Upper lobe of right lung (tissue), 1 donor: ENCODE data around the gene FBXL2. TPM values are rescaled to one million over a fixed set of nuclear protein-coding genes. Genes with fewer than 3 reads are reported as not detected.

Experiments used
- ATAC-seq: fragments of 200-7000 bp; cut with Tn5 transposase; one replicate; pipeline ENCODE4 v1.9.1; 2020; ENCODE audit warnings: mild to moderate bottlenecking, moderate library complexity
- DNase-seq: peaks from one replicate; pipeline ENCODE4 v3.0.0-alpha.2; 2020
- H3K27ac ChIP-seq: fragments of 200-600 bp; one replicate; pipeline ENCODE4 v1.8.0; 2022
- H3K27me3 ChIP-seq: fragments of 200-600 bp; one replicate; pipeline ENCODE4 v1.8.0; 2022; ENCODE audit warnings: mild to moderate bottlenecking
- H3K36me3 ChIP-seq: fragments of 200-600 bp; one replicate; pipeline ENCODE4 v1.8.0; 2022
- H3K4me1 ChIP-seq: fragments of 200-600 bp; one replicate; pipeline ENCODE4 v1.8.0; 2022
- H3K4me3 ChIP-seq: fragments of 200-600 bp; one replicate; pipeline ENCODE4 v1.8.0; 2022; ENCODE audit warnings: mild to moderate bottlenecking
- H3K9me3 ChIP-seq: fragments of 200-600 bp; one replicate; pipeline ENCODE4 v1.8.0; 2022
- CTCF ChIP-seq: fragments of 200-600 bp; IDR thresholded peaks from one replicate; pipeline ENCODE4 v1.8.0; 2022; ENCODE audit warnings: antibody characterized with exemption
- intact Hi-C: fragments of 100-400 bp; cut with DNase I; formaldehyde crosslinking; loops from one replicate; pipeline ENCODE4 v1.11.0; 2022
- total RNA-seq: library from RNA; stranded (reverse); fragmentation: NEBNext Ultra II Directional; extraction: Animal tissue kit (Norgen Biotek cat#: 25700); gene quantifications from one replicate; pipeline ENCODE4 v1.2.1, GENCODE V29; 2021
- donor health status: DM: no; HTN: yes; CAD: no; lungs with severe emphysema.

Gene FBXL2
- total RNA-seq, 1 donor from 2014 or later: 7.6 TPM

DNA sequence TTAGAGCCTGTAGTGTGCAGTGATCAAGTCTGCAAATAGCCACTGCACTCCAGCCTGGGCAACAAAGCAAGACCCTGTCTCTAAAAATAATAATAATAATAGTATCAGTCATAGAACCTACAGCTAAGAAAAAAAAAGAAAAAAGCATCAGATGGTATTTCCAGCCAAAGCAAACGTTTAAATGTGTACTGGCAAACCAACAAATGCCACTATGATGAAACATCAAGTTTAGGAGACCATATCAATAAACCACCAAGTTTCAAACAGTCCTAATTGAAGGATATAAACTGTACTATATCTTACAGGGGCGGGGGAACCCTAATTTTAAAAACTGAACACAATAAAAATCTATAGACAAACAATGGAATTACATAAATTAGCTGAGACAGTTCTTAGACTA, 156.6 kb downstream of the FBXL2 start:
- H3K4me1 ChIP-seq: peaks cover 74% of the 10 kb centered on the region
- intact Hi-C loops: no loop called here
- H3K4me3 ChIP-seq: no peak overlapping the region
- H3K9me3 ChIP-seq: no peaks in the 10 kb centered on the region
- no peak for DNase-seq
- H3K27ac ChIP-seq: no peak overlapping the region
- no peaks in the 10 kb centered on the region for H3K36me3 ChIP-seq
- ATAC-seq: no peak
- TF ChIP-seq CTCF: no peak
- no peaks in the 10 kb centered on the region for H3K27me3 ChIP-seq

Other genes with a start within 250 kb of the FBXL2 start
- 82.5 TPM for gene GLB1, start 180.3 kb upstream of the FBXL2 start, total RNA-seq
- gene TMPPE, start 180.3 kb upstream of the FBXL2 start, total RNA-seq: 15.2 TPM
- 221 TPM for gene CRTAP, start 163.4 kb upstream of the FBXL2 start, total RNA-seq
- gene SUSD5, start 58.6 kb upstream of the FBXL2 start, total RNA-seq: 1.1 TPM
- 62.9 TPM for gene UBP1, start 163.0 kb downstream of the FBXL2 start, total RNA-seq